HEK293 (cell line): Measurements from ENCODE around the gene ANKRD52.

Experiments used
- FEZF1 ChIP-seq: fragments of 450-650 bp; formaldehyde crosslinking; IDR thresholded peaks from 2 replicates; pipeline ENCODE4 v1.5.1; 2016; ENCODE audit warnings: missing biosample characterization, missing genetic modification characterization
- GLI2 ChIP-seq: fragments of 450-650 bp; formaldehyde crosslinking; IDR thresholded peaks from 2 replicates; pipeline ENCODE4; 2017; ENCODE audit warnings: missing biosample characterization, missing genetic modification characterization, low read depth, borderline replicate concordance
- GLI4 ChIP-seq: fragments of 450-650 bp; formaldehyde crosslinking; IDR thresholded peaks from 2 replicates; pipeline ENCODE4 v1.5.1; 2016; ENCODE audit warnings: missing biosample characterization, missing genetic modification characterization
- GLIS2 ChIP-seq: fragments of 450-650 bp; formaldehyde crosslinking; IDR thresholded peaks from 2 replicates; pipeline ENCODE4 v1.5.1; 2016; ENCODE audit warnings: missing biosample characterization, missing genetic modification characterization
- KLF16 ChIP-seq: fragments of 450-650 bp; formaldehyde crosslinking; IDR thresholded peaks from 2 replicates; pipeline ENCODE4 v1.5.1; 2017; ENCODE audit warnings: missing biosample characterization, missing genetic modification characterization
- KLF17 ChIP-seq: fragments of 450-650 bp; formaldehyde crosslinking; IDR thresholded peaks from 2 replicates; pipeline ENCODE4 v1.5.1; 2016; ENCODE audit warnings: missing biosample characterization, missing genetic modification characterization
- PRDM10 ChIP-seq: fragments of 450-650 bp; formaldehyde crosslinking; IDR thresholded peaks from 2 replicates; pipeline ENCODE4 v1.5.1; 2016; ENCODE audit warnings: missing biosample characterization, missing genetic modification characterization
- REPIN1 ChIP-seq: fragments of 450-650 bp; formaldehyde crosslinking; IDR thresholded peaks from 2 replicates; pipeline ENCODE4 v1.5.1; 2017; ENCODE audit warnings: missing biosample characterization, missing genetic modification characterization, low read depth
- ZBTB10 ChIP-seq: fragments of 450-650 bp; formaldehyde crosslinking; IDR thresholded peaks from 2 replicates; pipeline ENCODE4 v1.5.1; 2016; ENCODE audit warnings: missing biosample characterization, missing genetic modification characterization
- ZBTB48 ChIP-seq: fragments of 450-650 bp; formaldehyde crosslinking; IDR thresholded peaks from 2 replicates; pipeline ENCODE4 v1.5.1; 2016; ENCODE audit warnings: missing biosample characterization, missing genetic modification characterization
- ZFHX2 ChIP-seq: fragments of 450-650 bp; formaldehyde crosslinking; conservative IDR thresholded peaks from 2 replicates; pipeline ENCODE4 v1.5.1; 2016; ENCODE audit warnings: missing biosample characterization, missing genetic modification characterization
- ZIC2 ChIP-seq: fragments of 450-650 bp; formaldehyde crosslinking; IDR thresholded peaks from 2 replicates; pipeline ENCODE4 v1.5.1; 2016; ENCODE audit warnings: missing biosample characterization, missing genetic modification characterization
- ZNF146 ChIP-seq: fragments of 450-650 bp; formaldehyde crosslinking; IDR thresholded peaks from 2 replicates; pipeline ENCODE4 v1.5.1; 2016; ENCODE audit warnings: missing biosample characterization, missing genetic modification characterization
- ZNF335 ChIP-seq: fragments of 450-650 bp; formaldehyde crosslinking; conservative IDR thresholded peaks from 2 replicates; pipeline ENCODE4 v1.5.1; 2016; ENCODE audit warnings: missing biosample characterization, missing genetic modification characterization
- ZNF37A ChIP-seq: fragments of 450-650 bp; IDR thresholded peaks from 2 replicates; pipeline ENCODE4 v1.5.1; 2018; ENCODE audit warnings: missing biosample characterization, missing genetic modification characterization
- ZNF501 ChIP-seq: fragments of 450-650 bp; formaldehyde crosslinking; IDR thresholded peaks from 2 replicates; pipeline ENCODE4 v1.5.1; 2016; ENCODE audit warnings: missing biosample characterization, missing genetic modification characterization
- ZNF560 ChIP-seq: fragments of 450-650 bp; formaldehyde crosslinking; IDR thresholded peaks from 2 replicates; pipeline ENCODE4 v1.5.1; 2017; ENCODE audit warnings: missing biosample characterization, missing genetic modification characterization, borderline replicate concordance
- ZNF580 ChIP-seq: fragments of 450-650 bp; formaldehyde crosslinking; IDR thresholded peaks from 2 replicates; pipeline ENCODE4 v1.5.1; 2016; ENCODE audit warnings: missing biosample characterization, missing genetic modification characterization
- ZNF596 ChIP-seq: fragments of 450-650 bp; IDR thresholded peaks from 2 replicates; pipeline ENCODE4 v1.5.0; 2018; ENCODE audit warnings: missing biosample characterization, mild to moderate bottlenecking, missing genetic modification characterization, moderate library complexity
- ZNF654 ChIP-seq: fragments of 450-650 bp; formaldehyde crosslinking; IDR thresholded peaks from 2 replicates; pipeline ENCODE4 v1.5.1; 2016; ENCODE audit warnings: low read depth, missing biosample characterization, missing genetic modification characterization
- ZNF658 ChIP-seq: fragments of 450-650 bp; formaldehyde crosslinking; IDR thresholded peaks from 2 replicates; pipeline ENCODE4; 2016; ENCODE audit warnings: missing biosample characterization, missing genetic modification characterization
- ZNF701 ChIP-seq: fragments of 450-650 bp; formaldehyde crosslinking; IDR thresholded peaks from 2 replicates; pipeline ENCODE4 v1.5.1; 2016; ENCODE audit warnings: missing biosample characterization, missing genetic modification characterization
- ZNF747 ChIP-seq: fragments of 450-650 bp; formaldehyde crosslinking; IDR thresholded peaks from 2 replicates; pipeline ENCODE4 v1.5.1; 2016; ENCODE audit warnings: missing biosample characterization, missing genetic modification characterization

Gene ANKRD52

GRCh38 chr12:56224102-56224701 is 34.0 kb downstream of the ANKRD52 start, which contains the start of gene NABP2 (continued):
- TF ChIP-seq ZBTB10: peak; percentile 40
- TF ChIP-seq PRDM10 (tag by site-specific recombination): peak; percentile 78
- TF ChIP-seq ZNF701: no peak
- TF ChIP-seq ZNF596 (tag by site-specific recombination): no peak
- TF ChIP-seq ZNF335 (tag by site-specific recombination): peak; percentile 56
- peak; percentile 80 for TF ChIP-seq ZIC2 (tag by site-specific recombination)
- TF ChIP-seq ZNF501 (tag by site-specific recombination): peak; percentile 71; the same call in 1 of the 2 replicates
- no peak for TF ChIP-seq KLF16 (tag by site-specific recombination)
- no peak for TF ChIP-seq ZNF747 (tag by site-specific recombination)
- peak; percentile 66 for TF ChIP-seq ZNF654 (tag by site-specific recombination)
- peak; percentile 90 for TF ChIP-seq ZNF580
- TF ChIP-seq FEZF1 (tag by site-specific recombination): peak; percentile 61
- no peak for TF ChIP-seq GLI2
- TF ChIP-seq ZNF146 (tag by site-specific recombination): no peak
- TF ChIP-seq ZNF658 (tag by site-specific recombination): no peak
- peak; percentile 95 for TF ChIP-seq ZBTB48
- peak; percentile 78 for TF ChIP-seq KLF17 (tag by site-specific recombination)
- no peak for TF ChIP-seq GLI4 (tag by site-specific recombination)
- TF ChIP-seq ZFHX2: peak; percentile 67
- TF ChIP-seq GLIS2 (tag by site-specific recombination): peak; percentile 99
- TF ChIP-seq ZNF560 (tag by site-specific recombination): no peak
- TF ChIP-seq REPIN1 (tag by site-specific recombination): no peak
- TF ChIP-seq ZNF37A (tag by site-specific recombination): no peak
